A549 (cell line): ENCODE measurements around the gene ACACA.

ENCODE experiments used
- CEBPB ChIP-seq, 2 experiments: fragments of >200 bp in 1 of 2; sonication (Bioruptor Twin) in 1 of 2; formaldehyde crosslinking in 1 of 2; IDR thresholded peaks; 2 replicates each; pipeline ENCODE4 v1.6.1; 2012 to 2016
- CTCF ChIP-seq: fragments of >200 bp; sonication (Bioruptor Twin); formaldehyde crosslinking; IDR thresholded peaks from 3 replicates; pipeline ENCODE4 v1.5.1; 2016
- E2F6 ChIP-seq: IDR thresholded peaks from 2 replicates; pipeline ENCODE4 v1.6.1; 2012; ENCODE audit warnings: low read depth, borderline replicate concordance
- JUN ChIP-seq, 2 experiments: fragments of >200 bp; sonication (Bioruptor Twin); formaldehyde crosslinking; IDR thresholded peaks; 2 replicates in 1 of 2; 3 replicates in 1 of 2; pipeline ENCODE4 v1.6.1; 2016 to 2017
- NFE2L2 ChIP-seq: fragments of 150-350 bp; conservative IDR thresholded peaks from 2 replicates; pipeline ENCODE4 v1.6.1; 2014; ENCODE audit warnings: low read length
- POLR2A ChIP-seq: IDR thresholded peaks from 2 replicates; pipeline ENCODE4 v1.6.1; 2012; ENCODE audit warnings: mild to moderate bottlenecking, low read length
- RCOR1 ChIP-seq: fragments of 150-350 bp; IDR thresholded peaks from 2 replicates; pipeline ENCODE4 v1.6.1; 2014; ENCODE audit warnings: antibody characterized with exemption, low read length, low read depth
- REST ChIP-seq: fragments of 200-600 bp; sonication (generic); IDR thresholded peaks from 2 replicates; pipeline ENCODE4 v1.6.1; 2016; ENCODE audit warnings: antibody characterized with exemption, mild to moderate bottlenecking, moderate library complexity
- TP53 ChIP-seq: fragments of 250-450 bp; sonication (Bioruptor Pico); IDR thresholded peaks from 2 replicates; pipeline ENCODE4 v1.5.0; 2021; ENCODE audit warnings: mild to moderate bottlenecking, moderate library complexity
- ZNF302 ChIP-seq: fragments of 250-450 bp; sonication (Bioruptor Pico); IDR thresholded peaks from 2 replicates; pipeline ENCODE4 v1.9.0; 2021; ENCODE audit warnings: inconsistent platforms, mild to moderate bottlenecking, moderate library complexity

- no peak for TF ChIP-seq POLR2A
- no peak for TF ChIP-seq REST
- no peak for TF ChIP-seq RCOR1
- TF ChIP-seq JUN (IDR thresholded peaks at IDR 0.05) = no peak
- no peak for TF ChIP-seq CTCF
- no peak for TF ChIP-seq NFE2L2
- no peak for TF ChIP-seq TP53
- no peak for TF ChIP-seq CEBPB (IDR thresholded peaks at IDR 0.05)
- TF ChIP-seq E2F6 = no peak
- TF ChIP-seq ZNF302 (CRISPR knock-in tag) = no peak
Measured at GRCh38 chr17:37340804-37341203, 65.8 kb downstream of the ACACA start.
